NT2/D1 (cell line): Measurements from ENCODE around the gene BANF1.

Source experiments
- SUZ12 ChIP-seq: IDR thresholded peaks from 2 replicates; pipeline ENCODE4 v1.6.1; 2011; ENCODE audit not compliant: insufficient read length, insufficient read depth; ENCODE audit errors: extremely low read depth
- YY1 ChIP-seq: IDR thresholded peaks from 2 replicates; pipeline ENCODE4 v1.6.1; 2011; ENCODE audit not compliant: insufficient read length, insufficient read depth
- ZNF274 ChIP-seq: IDR thresholded peaks from 2 replicates; pipeline ENCODE4 v1.6.1; 2011; ENCODE audit warnings: mild to moderate bottlenecking, low read depth, low read length

DNA sequence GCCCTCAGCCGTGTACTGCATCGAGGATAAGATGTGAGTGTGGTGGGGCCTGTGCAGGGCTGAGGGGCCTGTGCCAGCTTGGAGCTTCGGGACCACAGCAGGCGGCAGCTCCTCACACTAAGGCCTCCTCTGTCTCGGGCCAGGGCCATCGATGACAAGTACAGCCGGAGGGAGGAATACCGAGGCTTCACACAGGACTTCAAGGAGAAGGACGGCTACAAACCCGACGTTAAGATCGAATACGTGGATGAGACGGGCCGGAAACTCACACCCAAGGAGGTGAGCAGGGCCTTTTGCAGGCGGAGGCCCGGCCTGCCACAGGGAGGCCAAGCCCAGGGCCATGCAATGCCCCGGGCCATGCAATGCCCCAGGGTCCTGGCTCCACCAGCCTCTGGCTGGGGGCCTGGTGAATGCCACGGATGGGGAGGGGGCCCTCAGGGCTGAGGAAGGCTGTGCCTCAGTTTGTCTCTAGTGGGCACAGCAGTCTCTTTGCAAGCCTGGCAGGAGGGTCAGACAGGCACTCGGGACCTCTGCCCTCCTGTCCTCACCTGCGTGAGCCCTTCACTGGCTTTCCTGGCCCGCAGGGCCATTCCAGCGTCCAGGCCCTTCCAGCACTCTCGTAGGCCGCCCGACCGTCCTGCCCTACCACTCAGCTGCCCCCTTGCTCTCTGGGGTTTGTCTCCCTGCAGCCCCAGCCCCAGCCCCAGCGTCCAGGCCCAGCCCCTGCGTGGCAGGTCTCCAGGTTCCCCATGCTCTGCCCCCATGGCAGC, 24.5 kb upstream of the BANF1 start:
- TF ChIP-seq ZNF274 = no peak
- no peak for TF ChIP-seq YY1
- no peak for TF ChIP-seq SUZ12
